SK-N-SH (cell line): ENCODE data around the gene SLIT1. TPM values are rescaled to one million over a fixed set of nuclear protein-coding genes. Genes with fewer than 3 reads are reported as not detected.

Experiments
- CTCF ChIA-PET: fragments of 300-600, 350-600 bp; formaldehyde crosslinking; extraction: SDS; loops from one replicate; lab custom pipeline; 2021; lab: Yijun Ruan, JAX
- POLR2A ChIA-PET: fragments of 350-600 bp; sonication (Branson Sonifier 250); formaldehyde crosslinking; extraction: SDS; loops from one replicate; lab custom pipeline; 2020; ENCODE audit warnings: antibody characterized with exemption, inconsistent platforms; lab: Yijun Ruan, JAX
- DNase-seq: peaks from one replicate; pipeline ENCODE4 v3.0.0; 2012
- H2AFZ ChIP-seq: fragments of 200-600 bp; sonication (generic); 2 replicates; pipeline ENCODE4 v1.8.1; 2016; ENCODE audit warnings: antibody characterized with exemption, mild to moderate bottlenecking, low read depth
- H3F3A ChIP-seq: fragments of 200-600 bp; sonication (generic); replicated peaks from 2 replicates; pipeline ENCODE3; 2016; ENCODE audit warnings: antibody characterized with exemption, mild to moderate bottlenecking; ENCODE audit not compliant: insufficient read depth
- H3K27ac ChIP-seq, 2 experiments: fragments of 200-500 bp in 1 of 2; fragments of 200-600 bp in 1 of 2; sonication (Bioruptor generic) in 1 of 2; sonication (generic), shearing (Covaris generic) in 1 of 2; 2 replicates each; pipeline versions ENCODE4 v1.5.1 to v1.6.1; 2014 to 2016; ENCODE audit warnings: low read depth in 2 of 2, inconsistent platforms in 1 of 2, low read length in 1 of 2, mild to moderate bottlenecking in 1 of 2, mixed read lengths in 1 of 2
- H3K27me3 ChIP-seq: fragments of 200-600 bp; sonication (generic), shearing (Covaris generic); 2 replicates; pipeline ENCODE4 v1.6.1; 2016; ENCODE audit warnings: mixed run types; ENCODE audit not compliant: insufficient read depth
- H3K36me3 ChIP-seq, 2 experiments: fragments of 200-500 bp in 1 of 2; fragments of 200-600 bp in 1 of 2; sonication (Bioruptor generic) in 1 of 2; sonication (generic) in 1 of 2; replicated peaks in 1 of 2; 2 replicates each; pipeline versions ENCODE3 to v1.5.1; 2014 to 2016; ENCODE audit warnings: low read length in 1 of 2, mild to moderate bottlenecking in 1 of 2; ENCODE audit not compliant: insufficient read depth in 2 of 2, control insufficient read depth in 1 of 2
- H3K4me1 ChIP-seq, 2 experiments: fragments of 200-500 bp in 1 of 2; fragments of 200-600 bp in 1 of 2; sonication (Bioruptor generic) in 1 of 2; sonication (generic), shearing (Covaris generic) in 1 of 2; 2 replicates each; pipeline versions ENCODE4 v1.5.1 to v1.6.1; 2014 to 2016; ENCODE audit warnings: low read depth in 1 of 2, low read length in 1 of 2, mixed run types in 1 of 2; ENCODE audit not compliant: insufficient read depth in 2 of 2, control insufficient read depth in 1 of 2
- H3K4me2 ChIP-seq: fragments of 200-600 bp; sonication (generic), shearing (Covaris generic); 2 replicates; pipeline ENCODE4 v1.6.1; 2017; ENCODE audit warnings: mixed run types
- H3K4me3 ChIP-seq, 2 experiments: fragments of 200-500 bp in 1 of 2; fragments of 200-600 bp in 1 of 2; sonication (Bioruptor generic) in 1 of 2; sonication (generic), shearing (Covaris generic) in 1 of 2; 2 replicates each; pipeline versions ENCODE4 v1.5.1 to v1.8.1; 2014 to 2016; ENCODE audit warnings: low read depth in 2 of 2, inconsistent platforms in 1 of 2, low read length in 1 of 2, mild to moderate bottlenecking in 1 of 2, mixed read lengths in 1 of 2, moderate library complexity in 1 of 2
- H3K79me2 ChIP-seq: fragments of 200-600 bp; sonication (generic); 2 replicates; pipeline ENCODE4 v1.8.1; 2017; ENCODE audit warnings: mild to moderate bottlenecking; ENCODE audit not compliant: insufficient read depth
- H3K9ac ChIP-seq: fragments of 200-600 bp; sonication (generic); 2 replicates; pipeline ENCODE4 v1.6.1; 2017; ENCODE audit warnings: mixed run types
- H3K9me2 ChIP-seq: fragments of 200-600 bp; sonication (generic); 2 replicates; pipeline ENCODE4 v1.6.1; 2017; ENCODE audit warnings: mixed run types
- H3K9me3 ChIP-seq: fragments of 200-600 bp; sonication (generic); 2 replicates; pipeline ENCODE4 v1.6.1; 2017; ENCODE audit warnings: mixed run types, mild to moderate bottlenecking, moderate library complexity
- H4K20me1 ChIP-seq: fragments of 200-600 bp; sonication (generic); 2 replicates; pipeline ENCODE4 v1.6.1; 2017; ENCODE audit warnings: mild to moderate bottlenecking, mixed run types; ENCODE audit not compliant: insufficient read depth
- CTCF ChIP-seq: fragments of 200-600 bp; sonication (generic); IDR thresholded peaks from 2 replicates; pipeline ENCODE4 v1.6.1; 2017; ENCODE audit warnings: antibody characterized with exemption, mild to moderate bottlenecking, moderate library complexity
- EP300 ChIP-seq, 2 experiments: IDR thresholded peaks; 2 replicates each; pipeline versions ENCODE4 v1.4.0 to v1.6.1; 2012; ENCODE audit warnings: borderline replicate concordance in 1 of 2, low read depth in 1 of 2, low read length in 1 of 2
- FOSL2 ChIP-seq: IDR thresholded peaks from 2 replicates; pipeline ENCODE4 v1.4.0; 2012; ENCODE audit warnings: low read depth, mild to moderate bottlenecking, moderate library complexity, borderline replicate concordance
- FOXJ3 ChIP-seq: sonication (generic); formaldehyde crosslinking; IDR thresholded peaks from 2 replicates; pipeline ENCODE4 v1.5.1; 2020; ENCODE audit warnings: mild to moderate bottlenecking, missing genetic modification reagents
- FOXM1 ChIP-seq: IDR thresholded peaks from 2 replicates; pipeline ENCODE4 v1.4.0; 2012; ENCODE audit warnings: low read depth, mild to moderate bottlenecking
- GABPA ChIP-seq: IDR thresholded peaks from 2 replicates; pipeline ENCODE4 v1.4.0; 2012; ENCODE audit warnings: low read depth, mild to moderate bottlenecking
- GATA2 ChIP-seq: sonication (generic); formaldehyde crosslinking; IDR thresholded peaks from 2 replicates; pipeline ENCODE4 v1.5.0; 2020; ENCODE audit warnings: mild to moderate bottlenecking, missing genetic modification reagents
- MEF2A ChIP-seq: IDR thresholded peaks from 2 replicates; pipeline ENCODE4 v1.4.0; 2012; ENCODE audit warnings: low read depth, borderline replicate concordance
- MXI1 ChIP-seq: IDR thresholded peaks from 2 replicates; pipeline ENCODE4 v1.6.1; 2012; ENCODE audit warnings: mild to moderate bottlenecking, low read depth, low read length, improper control_type of control experiment
- NFIC ChIP-seq: IDR thresholded peaks from 2 replicates; pipeline ENCODE4 v1.4.0; 2012; ENCODE audit warnings: borderline replicate concordance
- NRF1 ChIP-seq: IDR thresholded peaks from 2 replicates; pipeline ENCODE4 v1.6.1; 2012; ENCODE audit warnings: low read depth, mild to moderate bottlenecking, low read length
- PBX3 ChIP-seq: IDR thresholded peaks from 2 replicates; pipeline ENCODE4; 2012
- RAD21 ChIP-seq: IDR thresholded peaks from 2 replicates; pipeline ENCODE4 v1.6.1; 2012; ENCODE audit warnings: mild to moderate bottlenecking, low read length
- RCOR1 ChIP-seq: fragments of 150-350 bp; IDR thresholded peaks from 2 replicates; pipeline ENCODE4 v1.6.1; 2017; ENCODE audit warnings: antibody characterized with exemption, low read length
- REST ChIP-seq: IDR thresholded peaks from 2 replicates; pipeline ENCODE4 v1.6.1; 2012; ENCODE audit warnings: mild to moderate bottlenecking, low read depth, low read length, moderate library complexity
- SIN3A ChIP-seq: IDR thresholded peaks from 2 replicates; pipeline ENCODE4 v1.6.1; 2012; ENCODE audit warnings: low read depth, mild to moderate bottlenecking, low read length, moderate library complexity, borderline replicate concordance
- TEAD4 ChIP-seq: IDR thresholded peaks from 2 replicates; pipeline ENCODE4 v1.4.0; 2012; ENCODE audit warnings: mild to moderate bottlenecking, borderline replicate concordance; ENCODE audit not compliant: insufficient read depth
- USF1 ChIP-seq: IDR thresholded peaks from 2 replicates; pipeline ENCODE4 v1.4.0; 2012; ENCODE audit warnings: low read depth, borderline replicate concordance
- USF2 ChIP-seq: fragments of 150-350 bp; IDR thresholded peaks from 2 replicates; pipeline ENCODE4 v1.6.1; 2017; ENCODE audit warnings: antibody characterized with exemption, low read length, low read depth, borderline replicate concordance
- YY1 ChIP-seq: IDR thresholded peaks from 2 replicates; pipeline ENCODE4 v1.4.0; 2012; ENCODE audit warnings: low read depth, mild to moderate bottlenecking
- WGBS: methylation state at CpG from one replicate; pipeline ENCODE4 v1.1.6; 2017; ENCODE audit warnings: low lambda C conversion rate; 5-methylcytosine and 5-hydroxymethylcytosine counted together
- polyA plus RNA-seq, 3 experiments: library from polyadenylated mRNA; depleted of rRNA; stranded (reverse); fragments of >200 nt; gene quantifications; 2 replicates each; pipeline ENCODE4 v1.2.3, GENCODE V29; 2012

Gene SLIT1
- polyA plus RNA-seq, 1 of the 3 experiments (the other 2 are of a cell fraction), result 0.05 TPM

- H3K36me3 ChIP-seq, result no peaks in the 10 kb centered on the region
- no peak overlapping the region for H3K9ac ChIP-seq
- WGBS, result 75% methylated on average over 1 of the region's 2 CpGs
- H3K27ac ChIP-seq, result no peak overlapping the region
- no peaks in the 10 kb centered on the region for H3F3A ChIP-seq
- no peaks in the 10 kb centered on the region for H3K9me2 ChIP-seq
- POLR2A ChIA-PET, result no interaction called here
- no peaks in the 10 kb centered on the region for H3K9me3 ChIP-seq
- H3K4me1 ChIP-seq, result peaks cover 0 to 19% of the 10 kb centered on the region in 2 experiments; a peak in 2 of 4 replicates
- DNase-seq, result no peak
- no peak overlapping the region for H2AFZ ChIP-seq
- H3K4me2 ChIP-seq, result no peak overlapping the region
- CTCF ChIA-PET, result interaction anchor here (1.2 to 2.1 kb wide), 2 partner anchors 36 to 72 kb away, joined by 3 to 10 read pairs; no protein-coding TSS in a partner anchor
- H3K27me3 ChIP-seq, result peaks cover 12% of the 10 kb centered on the region
- H3K79me2 ChIP-seq, result no peaks in the 10 kb centered on the region
- H3K4me3 ChIP-seq, result no peak overlapping the region
- TF ChIP-seq REST, result no peak
- TF ChIP-seq PBX3, result no peak
- TF ChIP-seq USF1, result no peak
- TF ChIP-seq MXI1, result no peak
- no peak for TF ChIP-seq YY1
- no peak for TF ChIP-seq MEF2A
- TF ChIP-seq GABPA, result no peak
- no peak for TF ChIP-seq RCOR1
- TF ChIP-seq TEAD4, result no peak
- no peak for TF ChIP-seq GATA2 (CRISPR knock-in tag)
- TF ChIP-seq USF2, result no peak
- TF ChIP-seq NFIC, result no peak
- TF ChIP-seq NRF1, result no peak
- TF ChIP-seq FOXM1, result no peak
- no peak for TF ChIP-seq FOXJ3 (CRISPR knock-in tag)
- TF ChIP-seq CTCF, result no peak
- no peak for TF ChIP-seq FOSL2
- no peak for TF ChIP-seq RAD21
- no peak for TF ChIP-seq SIN3A
- TF ChIP-seq EP300 (IDR thresholded peaks at IDR 0.05; ENCODE audit: borderline replicate concordance in 1 of 2, low read depth in 1 of 2, low read length in 1 of 2), result no peak
- no peaks in the 10 kb centered on the region for H4K20me1 ChIP-seq
These were observed 41.5 kb downstream of the SLIT1 start for GRCh38 chr10:97144297-97144696.
